ENCODE results near the gene ADAMTS9. TPM values are rescaled to one million over a fixed set of nuclear protein-coding genes. Genes with fewer than 3 reads are reported as not detected.

ADAMTS9 gene
- total RNA-seq, 1 experiment from 2014 or later, result 0.46 TPM

DNA sequence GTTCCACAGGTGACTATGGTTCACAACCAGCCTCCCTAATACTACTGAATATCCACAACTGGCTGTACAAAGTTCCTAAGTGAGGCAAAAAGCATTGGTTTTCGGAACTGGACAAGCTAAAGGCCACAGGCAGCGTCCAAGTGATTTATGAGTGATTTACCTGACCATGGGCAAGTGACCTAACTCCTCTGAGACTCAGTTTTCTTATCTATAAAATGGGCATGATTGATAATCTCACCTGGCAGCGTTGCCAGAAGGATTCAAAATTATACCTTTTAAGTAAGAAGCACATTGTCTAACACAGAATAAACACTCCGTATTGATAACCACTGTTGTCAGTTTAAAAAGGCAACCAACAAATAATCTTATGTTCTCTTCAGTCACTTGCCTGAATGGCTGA, 29.8 kb downstream of the ADAMTS9 start:
- Histone ChIP-seq H2BK12ac (ENCODE audit: insufficient read length, low read depth, low read length) (no peak overlapping the region), H3K18ac (ENCODE audit: insufficient read length, low read depth, low read length) (no peak overlapping the region), H3K27ac (ENCODE audit: insufficient read length, low read depth, low read length) (no peak overlapping the region), H3K23me2 (ENCODE audit: insufficient read length, low read depth, low read length, poor library complexity, severe bottlenecking) (no peaks in the 10 kb centered on the region), H4K20me1 (ENCODE audit: control insufficient read depth, insufficient read depth, insufficient read length) (no peaks in the 10 kb centered on the region), H3K79me2 (ENCODE audit: insufficient read depth, low read length) (no peaks in the 10 kb centered on the region), H2BK20ac (ENCODE audit: low read depth, low read length, poor library complexity, severe bottlenecking) (no peak overlapping the region), H3T11ph (ENCODE audit: low read length) (no peak overlapping the region), H3K56ac (ENCODE audit: insufficient read length, low read depth, low read length) (no peak overlapping the region), H3K4me1 (ENCODE audit: insufficient read depth, low read length) (no peaks in the 10 kb centered on the region; the same call in 1 of the 2 replicates), H3K27me3 (ENCODE audit: insufficient read depth, low read length) (no peaks in the 10 kb centered on the region), H2BK120ac (ENCODE audit: low read depth, low read length, poor library complexity, severe bottlenecking) (no peak overlapping the region), H4K8ac (replicated peaks; ENCODE audit: insufficient read length, low read depth, low read length) (no peak overlapping the region), H4K91ac (ENCODE audit: insufficient read length, low read depth, low read length) (no peak overlapping the region), H2AK5ac (ENCODE audit: insufficient read length, low read length) (no peak overlapping the region), H3K14ac (ENCODE audit: insufficient read depth, low read length) (no peak overlapping the region), H3K4me2 (ENCODE audit: insufficient read depth, insufficient read length, low read length) (no peak overlapping the region), H3K23ac (ENCODE audit: insufficient read length, low read depth, low read length) (no peak overlapping the region), H3K9ac (ENCODE audit: extremely low read depth, insufficient read length, low read length) (no peak overlapping the region), H2BK5ac (ENCODE audit: insufficient read length, low read length) (no peak overlapping the region), H3K79me1 (ENCODE audit: insufficient read depth, low read depth, low read length, poor library complexity, severe bottlenecking) (no peaks in the 10 kb centered on the region), H4K5ac (ENCODE audit: insufficient read length, low read depth, low read length) (no peak overlapping the region), H3K9me3 (ENCODE audit: control insufficient read depth, low read depth, low read length) (no peaks in the 10 kb centered on the region), H3K4ac (ENCODE audit: low read depth, low read length) (no peak overlapping the region), H2AFZ (ENCODE audit: low read length) (no peak overlapping the region), H2BK15ac (ENCODE audit: low read depth, low read length) (no peak overlapping the region)
- TF ChIP-seq, protein P1, sequence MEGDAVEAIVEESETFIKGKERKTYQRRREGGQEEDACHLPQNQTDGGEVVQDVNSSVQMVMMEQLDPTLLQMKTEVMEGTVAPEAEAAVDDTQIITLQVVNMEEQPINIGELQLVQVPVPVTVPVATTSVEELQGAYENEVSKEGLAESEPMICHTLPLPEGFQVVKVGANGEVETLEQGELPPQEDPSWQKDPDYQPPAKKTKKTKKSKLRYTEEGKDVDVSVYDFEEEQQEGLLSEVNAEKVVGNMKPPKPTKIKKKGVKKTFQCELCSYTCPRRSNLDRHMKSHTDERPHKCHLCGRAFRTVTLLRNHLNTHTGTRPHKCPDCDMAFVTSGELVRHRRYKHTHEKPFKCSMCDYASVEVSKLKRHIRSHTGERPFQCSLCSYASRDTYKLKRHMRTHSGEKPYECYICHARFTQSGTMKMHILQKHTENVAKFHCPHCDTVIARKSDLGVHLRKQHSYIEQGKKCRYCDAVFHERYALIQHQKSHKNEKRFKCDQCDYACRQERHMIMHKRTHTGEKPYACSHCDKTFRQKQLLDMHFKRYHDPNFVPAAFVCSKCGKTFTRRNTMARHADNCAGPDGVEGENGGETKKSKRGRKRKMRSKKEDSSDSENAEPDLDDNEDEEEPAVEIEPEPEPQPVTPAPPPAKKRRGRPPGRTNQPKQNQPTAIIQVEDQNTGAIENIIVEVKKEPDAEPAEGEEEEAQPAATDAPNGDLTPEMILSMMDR (conservative IDR thresholded peaks at IDR 0.05), result no peak
- Mint-ChIP-seq H3K9me3 (no peaks in the 10 kb centered on the region), H3K4me1 (peaks cover 4 to 8% of the 10 kb centered on the region in 2 experiments; a peak in 2 of 4 replicates), H3K27ac (no peak overlapping the region), H3K4me3 (no peak overlapping the region), H3K36me3 (ENCODE audit: insufficient read depth in 1 of 3, low read depth in 3 of 3) (no peaks in the 10 kb centered on the region), H3K27me3 (ENCODE audit: low read depth) (no peaks in the 10 kb centered on the region)
- no CpG with 5 or more reads among the region's 4 CpGs for WGBS (ENCODE audit: extremely low coverage, insufficient read length, low lambda C conversion rate)
- no peak for DNase-seq
